Activated CD4-positive, alpha-beta T cell treated with anti-CD3 and anti-CD28 coated beads for 4 hours (primary cell): ENCODE results near the gene GNB5.
"Not testable (repeated sequence)": the region's sequence is repeated elsewhere in the genome, so short reads cannot be mapped to it uniquely, and the experiment has no call there.

ENCODE experiments used
- DNase-seq, 2 donors: peaks; one replicate each; pipeline ENCODE4 v3.0.0-alpha.2; 2020

Gene GNB5

GRCh38 chr15:52111517-52112202, 79.5 kb downstream of the GNB5 start:
- no peak for DNase-seq

DNA sequence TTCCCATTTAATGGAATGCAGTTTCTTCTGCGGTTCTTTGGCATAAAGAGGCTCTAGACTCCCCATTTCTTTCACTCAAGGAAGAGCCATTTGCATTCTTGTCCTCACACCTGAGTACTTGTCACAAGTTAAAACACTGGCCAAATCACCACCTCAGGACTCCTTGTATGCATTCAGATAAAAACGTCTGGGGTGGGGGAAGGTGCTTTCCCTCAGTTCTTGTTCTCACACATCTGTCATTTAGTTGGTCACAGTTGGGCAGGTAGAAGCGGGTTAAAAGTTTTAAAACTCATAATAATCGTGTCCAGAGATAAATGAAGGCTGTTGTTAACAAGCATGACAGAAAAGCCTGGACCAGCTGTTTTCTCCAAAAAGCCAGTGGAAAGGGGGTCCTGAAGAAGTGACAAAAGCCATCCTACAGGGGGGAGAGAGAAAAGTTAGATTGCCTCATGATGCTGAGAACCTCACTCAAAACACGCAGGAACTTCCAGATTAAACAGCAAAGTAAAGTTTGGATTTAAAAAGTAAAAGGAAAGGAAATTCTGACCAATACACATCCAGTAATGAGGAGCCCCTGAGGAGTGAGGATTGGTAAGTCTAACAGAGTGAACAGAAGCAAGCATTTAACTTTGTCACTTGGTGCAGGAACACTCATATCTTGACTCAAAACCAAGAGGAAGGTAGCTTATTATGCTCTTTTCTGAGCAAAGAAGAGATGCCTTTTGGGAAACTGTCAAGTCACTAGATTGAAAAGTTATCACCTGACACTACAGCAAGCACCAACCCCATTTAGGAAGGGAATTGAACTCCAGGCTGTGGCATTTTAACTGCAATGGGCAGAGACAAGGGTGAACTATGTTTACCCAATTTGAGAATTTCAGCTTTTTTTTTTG, 81.4 kb downstream of the GNB5 start:
- no peak for DNase-seq

DNA sequence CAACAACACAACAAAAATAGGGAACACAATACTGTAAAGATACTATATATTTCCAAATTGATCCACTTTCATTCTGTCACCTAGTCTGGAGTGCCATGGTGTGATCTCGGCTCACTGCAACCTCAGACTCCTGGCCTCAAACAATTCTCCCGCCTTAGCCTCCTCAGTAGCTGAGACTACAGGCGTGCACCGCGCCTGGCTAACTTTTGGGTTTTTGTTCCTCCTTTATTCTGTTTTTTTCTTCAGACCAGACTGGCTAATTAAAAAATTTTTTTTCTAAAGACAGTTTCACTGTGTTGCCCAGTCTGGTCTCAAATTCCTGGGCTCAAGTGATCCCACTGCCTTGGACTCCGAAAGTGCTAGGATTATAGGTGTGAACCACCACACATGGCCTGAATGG, 84.0 kb downstream of the GNB5 start:
- no peak for DNase-seq

GRCh38 chr15:52106641-52107040, 84.6 kb downstream of the GNB5 start:
- DNase-seq: no peak

DNA sequence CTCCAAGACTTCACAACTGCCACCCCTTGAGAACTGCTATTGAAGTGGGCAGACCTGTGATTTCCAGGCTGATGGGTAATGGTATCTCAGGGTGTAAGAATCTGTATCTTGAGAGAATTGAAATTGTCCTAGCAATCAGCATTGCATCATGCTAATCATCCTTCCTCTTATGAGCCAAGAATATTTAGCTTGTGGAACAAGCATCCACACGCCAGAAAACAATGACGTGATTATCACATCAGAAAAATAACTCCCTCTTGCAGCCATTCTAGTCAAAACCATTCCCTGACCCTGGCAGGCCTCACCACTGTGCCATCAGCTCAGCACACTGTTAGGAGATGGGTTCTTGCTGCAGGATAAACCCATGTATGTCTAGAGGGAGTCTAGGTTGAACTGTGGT, 85.3 kb downstream of the GNB5 start:
- no peak for DNase-seq

DNA sequence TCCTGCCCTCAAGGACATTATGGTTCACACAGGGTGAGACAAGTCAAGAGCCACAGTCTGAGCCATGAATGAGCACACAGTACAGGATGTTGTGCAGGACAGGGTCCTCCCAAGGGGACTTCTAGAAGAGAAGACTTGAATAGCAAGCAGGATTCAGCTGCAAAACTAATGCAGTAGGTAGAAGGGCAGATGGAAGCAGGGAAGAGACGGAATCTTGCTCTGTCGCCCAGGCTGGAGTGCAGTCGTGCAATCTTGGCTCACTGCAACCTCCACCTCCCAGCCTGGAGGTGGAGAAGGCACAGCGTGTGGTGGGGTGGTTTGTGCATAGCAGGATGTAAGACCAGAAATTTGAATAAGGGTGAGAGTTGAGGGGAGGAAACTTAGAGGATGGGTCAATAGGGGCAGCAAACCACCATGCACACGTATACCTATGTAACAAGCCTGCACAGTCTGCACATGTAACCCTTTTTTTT, 86.6 kb downstream of the GNB5 start:
- no peak for DNase-seq

DNA sequence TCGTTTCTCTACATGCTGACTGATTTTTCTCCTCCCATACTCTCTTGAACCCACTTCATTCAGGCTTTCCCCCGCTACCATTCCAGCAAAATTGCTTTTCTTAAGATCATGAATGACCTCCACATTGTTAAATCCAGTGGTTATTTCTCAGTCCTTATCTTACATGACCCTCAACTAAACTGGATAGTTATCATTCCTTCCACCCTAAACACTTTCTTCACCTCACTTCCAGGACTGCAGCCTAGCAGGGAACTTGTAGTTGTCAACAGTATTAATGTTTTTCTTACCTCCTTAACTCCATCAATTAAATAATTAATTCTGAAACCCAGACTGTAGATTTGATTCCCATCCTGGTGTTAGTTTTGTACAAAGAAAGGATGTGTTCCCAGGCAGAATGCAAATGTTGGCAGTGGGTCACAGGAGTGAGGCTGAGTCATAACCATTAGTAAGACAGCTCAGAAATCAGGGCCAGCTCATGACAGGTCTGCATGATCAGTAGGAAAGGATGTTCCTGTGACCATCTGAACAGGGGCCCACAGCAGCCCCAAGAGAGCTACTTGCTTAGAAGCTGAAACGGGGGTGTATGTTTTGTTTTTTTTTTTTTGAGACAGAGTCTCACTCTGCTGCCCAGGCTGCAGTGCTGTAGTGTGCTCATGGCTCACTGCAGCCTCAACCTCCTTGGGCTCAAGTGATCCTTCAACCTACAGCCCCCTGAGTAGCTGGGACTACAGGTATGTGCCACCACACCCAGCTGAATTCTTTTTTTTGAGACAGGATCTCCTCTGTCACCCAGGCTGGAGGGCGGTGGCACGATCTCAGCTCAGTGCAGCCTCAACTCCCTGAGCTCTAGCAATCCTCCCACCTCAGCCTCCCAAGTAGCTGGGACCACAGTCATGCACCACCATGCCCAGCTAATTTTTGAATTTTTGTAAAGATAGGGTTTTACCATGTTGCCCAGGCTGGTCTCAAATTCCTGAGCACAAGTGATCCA, 87.7 kb downstream of the GNB5 start:
- DNase-seq: no peak

GRCh38 chr15:52102463-52102862, 88.7 kb downstream of the GNB5 start:
- DNase-seq: no peak

DNA sequence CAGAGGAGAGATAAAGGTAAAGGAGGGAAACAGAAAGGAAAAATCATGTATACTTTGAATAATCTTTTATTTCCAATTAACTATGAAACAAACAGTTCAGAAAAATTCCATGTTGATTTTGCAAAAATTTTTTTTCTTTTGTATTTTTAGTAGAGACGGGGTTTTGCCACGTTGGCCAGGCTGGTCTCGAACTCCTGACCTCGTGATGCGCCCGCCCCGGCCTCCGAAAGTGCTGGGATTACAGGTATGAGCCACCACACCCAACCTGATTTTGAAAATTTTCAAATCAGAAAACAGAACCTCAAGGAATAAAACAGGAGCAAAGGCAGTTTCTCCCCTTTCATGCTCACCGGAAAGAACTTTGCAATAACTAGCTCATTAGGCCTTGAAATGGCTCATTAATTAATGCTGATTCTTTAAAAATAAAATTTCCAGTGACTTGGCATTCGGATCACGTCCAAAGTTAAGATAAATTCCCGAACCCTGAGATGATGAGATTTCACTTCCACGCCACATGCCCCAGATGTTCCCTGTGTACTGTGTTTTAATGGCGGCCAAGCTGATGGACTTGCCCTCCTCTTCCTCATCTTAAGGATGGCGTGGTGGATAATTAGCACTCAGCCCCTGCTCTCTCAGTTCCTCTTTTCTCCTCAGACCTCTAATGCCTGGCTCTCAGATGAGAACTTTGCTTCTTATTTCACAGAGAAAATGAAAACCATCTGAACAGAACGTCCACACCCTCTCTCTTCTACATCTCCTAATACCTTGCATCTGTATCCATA, 89.5 kb downstream of the GNB5 start:
- DNase-seq: no peak

GRCh38 chr15:52100807-52101442, 90.3 kb downstream of the GNB5 start:
- no peak for DNase-seq

DNA sequence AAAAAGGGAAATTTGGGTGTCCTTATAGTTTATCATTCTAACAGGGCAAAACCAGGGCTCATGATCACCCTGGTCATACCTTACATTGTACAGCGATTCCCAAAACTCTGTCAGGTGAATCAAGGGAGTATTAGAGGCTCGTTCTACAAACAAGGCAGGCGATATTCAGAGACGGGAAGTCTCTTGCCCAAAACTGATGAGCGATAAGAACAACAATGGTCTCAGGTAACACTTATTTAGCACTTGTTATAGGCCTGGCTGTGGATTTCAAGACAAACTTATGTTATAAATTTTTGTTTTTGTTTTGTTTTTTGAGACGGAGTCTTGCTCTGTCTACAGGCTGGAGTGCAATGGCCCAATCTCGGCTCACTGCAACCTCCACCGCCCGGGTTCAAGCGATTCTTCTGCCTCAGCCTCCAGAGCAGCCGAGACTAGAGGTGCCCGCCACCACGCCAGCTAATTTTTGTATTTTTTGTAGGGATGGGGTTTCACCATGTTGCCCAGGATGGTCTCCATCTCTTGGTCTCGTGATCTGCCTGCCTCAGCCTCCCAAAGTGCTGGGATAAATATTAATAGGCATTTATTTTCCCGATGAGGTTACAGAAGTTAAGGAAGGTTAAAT, 91.4 kb downstream of the GNB5 start:
- DNase-seq: no peak

GRCh38 chr15:52098323-52098722, 92.9 kb downstream of the GNB5 start:
- DNase-seq: no peak

DNA sequence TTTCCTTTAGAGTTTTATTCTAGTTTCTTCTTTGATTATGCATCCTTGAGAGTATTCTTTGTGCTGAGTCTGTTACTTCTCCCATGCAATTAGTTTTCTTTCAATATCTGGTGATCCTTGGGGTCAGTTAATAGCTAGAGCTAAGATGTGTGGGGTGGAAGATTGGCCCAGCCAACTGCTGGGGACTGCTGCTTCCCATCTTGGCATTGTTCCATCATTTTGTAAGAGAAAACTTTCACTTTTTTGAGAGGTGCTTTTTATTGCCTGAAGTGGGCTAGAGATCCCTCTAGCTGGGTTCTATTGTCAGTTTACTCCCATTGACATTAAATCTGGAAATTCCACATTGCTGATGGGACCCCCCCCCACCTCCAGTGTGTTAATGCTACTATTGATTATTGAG, 94.0 kb downstream of the GNB5 start:
- no peak for DNase-seq

- DNase-seq: not testable (repeated sequence)
These were observed 94.7 kb downstream of the GNB5 start for GRCh38 chr15:52096536-52096935.

DNA sequence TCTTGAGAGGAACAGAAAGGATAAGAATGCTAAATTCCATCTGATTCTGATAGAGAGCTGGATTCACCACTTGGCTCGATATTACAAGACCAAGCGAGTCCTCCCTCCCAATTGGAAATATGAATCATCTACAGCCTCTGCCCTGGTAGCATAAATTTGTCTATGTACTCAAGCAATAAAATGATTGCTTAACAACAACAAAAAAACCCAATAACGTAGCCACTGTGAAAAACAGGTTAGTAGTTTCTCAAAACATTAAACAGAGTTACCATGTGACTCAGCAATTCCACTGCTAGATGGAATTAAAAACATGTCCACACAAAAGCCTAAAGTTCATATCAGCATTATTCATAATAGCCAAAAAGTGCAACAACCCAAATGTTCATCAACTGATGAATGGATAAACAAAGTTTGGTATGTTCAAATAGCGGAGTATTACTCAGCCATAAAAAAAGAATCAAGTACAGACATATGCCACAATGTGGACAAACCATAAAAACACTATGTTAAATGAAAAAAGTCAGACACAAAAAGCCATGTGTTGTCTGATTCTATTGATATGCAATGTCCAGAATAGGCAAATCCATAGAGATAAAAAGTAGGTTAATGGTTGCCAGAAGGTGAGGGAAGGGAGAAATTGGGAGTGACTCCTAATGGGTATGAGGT, 95.5 kb downstream of the GNB5 start:
- no peak for DNase-seq

- DNase-seq: no peak
These were observed 96.2 kb downstream of the GNB5 start for GRCh38 chr15:52094811-52095584.

DNA sequence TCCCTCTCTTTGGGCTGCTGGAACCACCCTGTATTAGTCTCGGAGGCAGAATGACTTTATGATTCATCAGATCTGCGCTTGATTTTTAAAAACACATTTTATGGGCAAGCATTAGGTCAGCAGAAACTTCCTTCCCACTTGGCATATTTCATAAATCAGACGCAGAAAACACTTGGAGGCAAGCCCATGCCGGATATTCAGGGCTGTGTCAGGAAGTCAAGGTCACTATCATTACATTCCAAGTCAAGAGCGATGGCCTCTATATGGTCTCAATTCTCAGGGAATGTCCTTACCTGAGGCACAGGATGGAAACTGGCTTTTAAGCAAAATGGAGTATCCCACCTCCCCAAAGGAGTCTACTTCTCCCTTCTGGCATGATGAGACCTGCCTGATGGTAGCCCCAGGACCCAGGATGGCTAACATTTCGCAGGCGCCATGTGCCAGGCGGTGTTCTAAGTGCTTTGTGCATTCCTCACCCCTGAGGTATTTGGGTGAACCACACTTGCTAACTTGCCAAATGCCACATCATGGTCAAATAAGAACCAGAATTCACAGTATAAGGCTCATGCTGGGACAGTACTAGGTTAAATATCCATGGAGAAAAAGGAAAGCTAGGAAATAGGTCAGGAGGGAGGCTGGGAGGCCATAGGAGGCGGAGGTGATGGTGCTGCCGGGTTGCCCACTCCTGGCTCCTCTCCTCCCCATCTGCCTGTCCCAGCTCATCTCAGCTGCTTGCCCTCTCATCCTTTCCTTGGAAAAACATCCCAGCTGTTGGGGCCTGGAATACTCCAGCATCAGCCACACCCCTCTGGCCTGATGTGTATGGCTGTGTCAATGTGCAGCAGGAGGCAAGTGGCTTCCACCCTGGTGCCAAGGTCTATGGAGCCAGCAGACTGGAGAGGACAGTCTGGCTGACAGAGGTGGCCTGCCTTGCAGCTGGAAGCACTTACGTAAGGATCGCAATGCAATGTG, 97.4 kb downstream of the GNB5 start:
- DNase-seq: no peak

DNA sequence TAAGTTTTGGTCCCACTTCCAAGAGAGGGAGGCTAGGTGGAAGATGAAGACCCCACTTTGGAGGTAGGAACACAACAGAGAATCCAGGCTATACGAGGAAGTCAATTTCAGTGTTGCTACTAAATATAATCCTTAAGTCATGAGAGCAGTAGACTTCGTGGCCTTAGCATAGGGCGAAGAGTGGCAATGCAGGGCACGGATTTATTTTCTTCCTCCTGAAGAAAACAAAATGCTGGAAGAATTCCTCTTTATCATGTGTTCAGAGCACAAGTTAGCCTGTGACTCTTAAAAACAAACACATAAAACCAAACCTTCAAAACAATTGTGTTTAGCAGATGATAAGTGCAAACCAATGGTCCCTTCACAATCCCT, 98.0 kb downstream of the GNB5 start:
- no peak for DNase-seq

DNA sequence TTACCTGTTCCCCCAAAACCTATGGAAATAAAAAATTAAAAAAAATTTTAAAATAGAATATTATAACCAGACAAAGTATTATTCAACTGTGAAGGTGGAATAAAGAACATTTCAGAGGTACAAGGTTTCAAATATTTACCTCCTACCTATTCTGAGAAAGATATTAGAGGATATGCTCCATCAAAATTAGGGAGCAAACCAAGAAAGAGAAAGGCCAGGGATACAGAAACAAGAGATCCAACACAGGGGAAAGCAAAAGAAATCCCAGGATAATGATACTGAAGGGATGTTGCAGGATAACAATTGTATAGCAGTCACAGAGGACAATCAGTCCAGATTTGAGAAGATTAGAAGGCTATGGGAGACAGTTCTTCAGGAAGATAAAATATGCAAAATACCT, 101.0 kb downstream of the GNB5 start:
- no peak for DNase-seq
